ENCODE results near the gene BBS9. TPM values are rescaled to one million over a fixed set of nuclear protein-coding genes. Genes with fewer than 3 reads are reported as not detected.

BBS9 gene
- total RNA-seq, 1 experiment from 2014 or later, result 26.4 TPM

DNA sequence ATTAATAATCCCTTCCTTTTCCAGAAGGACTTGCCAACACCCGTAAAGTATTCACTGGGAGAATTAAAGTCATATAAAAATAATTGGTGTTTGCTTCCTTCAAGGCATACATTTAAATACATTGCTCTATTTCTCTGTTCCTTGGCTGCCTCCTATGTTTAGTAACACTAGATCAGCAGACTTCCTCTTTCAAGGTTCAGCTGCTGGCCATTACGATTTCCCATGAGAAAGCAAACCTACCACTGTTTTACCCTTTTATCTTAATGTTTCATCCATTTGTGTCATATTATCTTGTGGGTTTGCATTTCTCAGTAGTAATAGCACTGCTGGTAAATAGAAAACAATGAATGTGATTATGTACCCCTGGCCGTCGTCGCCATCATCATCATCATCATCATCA lies 462.1 kb downstream of the BBS9 start:
- Histone ChIP-seq H2AFZ (ENCODE audit: low read length) (no peak overlapping the region), H3K23me2 (ENCODE audit: insufficient read length, low read depth, low read length, poor library complexity, severe bottlenecking) (no peaks in the 10 kb centered on the region), H3K9ac (ENCODE audit: extremely low read depth, insufficient read length, low read length) (no peak overlapping the region), H4K8ac (replicated peaks; ENCODE audit: insufficient read length, low read depth, low read length) (no peak overlapping the region), H3K4me2 (ENCODE audit: insufficient read depth, insufficient read length, low read length) (no peak overlapping the region), H2BK120ac (ENCODE audit: low read depth, low read length, poor library complexity, severe bottlenecking) (no peak overlapping the region), H3K27me3 (ENCODE audit: insufficient read depth, low read length) (no peaks in the 10 kb centered on the region; the same call in 1 of the 2 replicates), H2AK5ac (ENCODE audit: insufficient read length, low read length) (no peak overlapping the region), H2BK15ac (ENCODE audit: low read depth, low read length) (no peak overlapping the region), H3K27ac (ENCODE audit: insufficient read length, low read depth, low read length) (no peak overlapping the region), H4K91ac (ENCODE audit: insufficient read length, low read depth, low read length) (no peak overlapping the region), H3T11ph (ENCODE audit: low read length) (no peak overlapping the region), H2BK5ac (ENCODE audit: insufficient read length, low read length) (no peak overlapping the region), H3K4ac (ENCODE audit: low read depth, low read length) (no peak overlapping the region), H3K9me3 (ENCODE audit: control insufficient read depth, low read depth, low read length) (no peaks in the 10 kb centered on the region), H4K20me1 (ENCODE audit: control insufficient read depth, insufficient read depth, insufficient read length) (no peaks in the 10 kb centered on the region), H3K14ac (ENCODE audit: insufficient read depth, low read length) (no peak overlapping the region), H3K4me1 (ENCODE audit: insufficient read depth, low read length) (no peaks in the 10 kb centered on the region), H4K5ac (ENCODE audit: insufficient read length, low read depth, low read length) (no peak overlapping the region), H3K18ac (ENCODE audit: insufficient read length, low read depth, low read length) (no peak overlapping the region), H3K56ac (ENCODE audit: insufficient read length, low read depth, low read length) (no peak overlapping the region), H3K79me1 (ENCODE audit: insufficient read depth, low read depth, low read length, poor library complexity, severe bottlenecking) (no peaks in the 10 kb centered on the region), H3K79me2 (ENCODE audit: insufficient read depth, low read length) (no peaks in the 10 kb centered on the region), H2BK20ac (ENCODE audit: low read depth, low read length, poor library complexity, severe bottlenecking) (no peak overlapping the region), H3K23ac (ENCODE audit: insufficient read length, low read depth, low read length) (no peak overlapping the region), H2BK12ac (ENCODE audit: insufficient read length, low read depth, low read length) (no peak overlapping the region)
- H3K27ac Mint-ChIP-seq, result no peak overlapping the region
- no peak for DNase-seq
- no peak overlapping the region for H3K4me3 Mint-ChIP-seq
- no peaks in the 10 kb centered on the region for H3K27me3 Mint-ChIP-seq (ENCODE audit: low read depth)
- no CpG with 5 or more reads among the region's 5 CpGs for WGBS (ENCODE audit: extremely low coverage, insufficient read length, low lambda C conversion rate)
- 0 out of 4 replicates have a peak, but pooled peaks cover 4 to 5% of the 10 kb centered on the region in 2 experiments for H3K4me1 Mint-ChIP-seq
- TF ChIP-seq, protein P1, sequence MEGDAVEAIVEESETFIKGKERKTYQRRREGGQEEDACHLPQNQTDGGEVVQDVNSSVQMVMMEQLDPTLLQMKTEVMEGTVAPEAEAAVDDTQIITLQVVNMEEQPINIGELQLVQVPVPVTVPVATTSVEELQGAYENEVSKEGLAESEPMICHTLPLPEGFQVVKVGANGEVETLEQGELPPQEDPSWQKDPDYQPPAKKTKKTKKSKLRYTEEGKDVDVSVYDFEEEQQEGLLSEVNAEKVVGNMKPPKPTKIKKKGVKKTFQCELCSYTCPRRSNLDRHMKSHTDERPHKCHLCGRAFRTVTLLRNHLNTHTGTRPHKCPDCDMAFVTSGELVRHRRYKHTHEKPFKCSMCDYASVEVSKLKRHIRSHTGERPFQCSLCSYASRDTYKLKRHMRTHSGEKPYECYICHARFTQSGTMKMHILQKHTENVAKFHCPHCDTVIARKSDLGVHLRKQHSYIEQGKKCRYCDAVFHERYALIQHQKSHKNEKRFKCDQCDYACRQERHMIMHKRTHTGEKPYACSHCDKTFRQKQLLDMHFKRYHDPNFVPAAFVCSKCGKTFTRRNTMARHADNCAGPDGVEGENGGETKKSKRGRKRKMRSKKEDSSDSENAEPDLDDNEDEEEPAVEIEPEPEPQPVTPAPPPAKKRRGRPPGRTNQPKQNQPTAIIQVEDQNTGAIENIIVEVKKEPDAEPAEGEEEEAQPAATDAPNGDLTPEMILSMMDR (conservative IDR thresholded peaks at IDR 0.05), result no peak
- no peaks in the 10 kb centered on the region for H3K9me3 Mint-ChIP-seq
- no peaks in the 10 kb centered on the region for H3K36me3 Mint-ChIP-seq (ENCODE audit: insufficient read depth in 1 of 3, low read depth in 3 of 3)
